NCI-H1930 (cell line): Measurements from ENCODE around the gene INPPL1.
"Not testable (repeated sequence)": the region's sequence is repeated elsewhere in the genome, so short reads cannot be mapped to it uniquely, and the experiment has no call there.

Source experiments
- DNase-seq, 2 experiments: peaks; one replicate each; lab custom pipeline; 2025; lab: John Stamatoyannopoulos, UW

Gene INPPL1

DNA sequence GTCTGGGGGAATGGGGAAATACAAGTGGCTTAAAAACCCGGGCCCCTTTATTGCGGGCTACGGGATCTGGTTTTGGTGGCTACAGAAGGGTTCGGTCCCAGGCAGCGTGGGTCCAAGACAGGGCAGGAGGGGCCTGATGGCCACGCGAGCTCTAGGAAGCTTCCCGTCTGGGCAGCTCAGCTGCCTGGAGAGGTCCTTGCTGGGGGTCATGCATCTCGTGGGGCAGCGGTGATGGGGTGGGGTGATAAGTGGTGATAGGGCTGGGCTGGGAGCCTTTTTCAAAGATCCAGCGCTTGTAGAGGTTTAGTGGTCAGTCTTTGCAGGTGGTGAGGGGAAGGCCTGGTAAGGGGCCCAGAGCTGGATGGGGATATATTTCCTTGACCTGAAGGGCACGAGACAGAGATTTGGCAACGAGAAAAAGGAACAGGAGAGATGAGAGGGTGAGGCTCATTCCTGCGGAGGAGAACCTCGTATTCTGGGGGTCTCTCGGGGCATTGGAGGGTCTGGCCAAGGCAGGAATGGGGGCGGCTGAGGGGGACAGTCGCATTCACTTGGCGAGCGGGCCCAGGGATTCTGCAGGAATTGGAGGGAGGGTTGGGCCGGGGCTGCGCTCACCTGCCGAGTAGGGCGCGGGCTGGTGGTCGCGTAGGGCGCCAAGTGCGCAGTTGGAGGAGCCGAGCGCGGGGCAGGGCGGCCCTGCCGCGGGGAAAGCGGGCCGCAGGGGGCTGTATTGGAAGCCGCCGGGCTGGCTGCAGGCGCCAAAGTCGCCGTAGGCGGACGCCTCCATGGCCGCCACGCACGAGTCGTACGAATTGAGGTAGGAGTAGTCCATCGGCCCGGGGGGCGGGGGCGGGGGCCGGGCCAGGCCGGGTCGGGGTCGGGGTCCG lies 18.8 kb downstream of the INPPL1 start:
- DNase-seq = no peak

DNA sequence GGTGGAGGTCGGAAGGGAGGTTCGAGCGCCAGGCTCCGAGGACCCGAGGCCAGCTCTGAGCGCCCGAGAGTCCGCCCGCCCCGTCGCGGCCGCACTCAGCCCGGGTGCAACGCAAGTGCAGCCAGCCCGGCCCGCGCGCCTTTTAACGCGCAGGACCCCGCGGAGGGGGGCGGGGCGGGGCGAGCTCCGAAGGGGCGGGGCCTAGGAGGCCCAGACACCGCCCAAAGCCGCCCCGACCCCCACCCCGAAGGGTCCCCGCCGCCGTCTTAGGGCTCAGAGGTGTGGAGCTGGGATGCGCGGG lies 19.4 kb downstream of the INPPL1 start, which contains the start of gene PHOX2A:
TSS of gene PHOX2A (minus strand) at position 117 of the 301 bp plus-strand sequence. CDS start 172 bp downstream, outside the sequence.
- DNase-seq = no peak

DNA sequence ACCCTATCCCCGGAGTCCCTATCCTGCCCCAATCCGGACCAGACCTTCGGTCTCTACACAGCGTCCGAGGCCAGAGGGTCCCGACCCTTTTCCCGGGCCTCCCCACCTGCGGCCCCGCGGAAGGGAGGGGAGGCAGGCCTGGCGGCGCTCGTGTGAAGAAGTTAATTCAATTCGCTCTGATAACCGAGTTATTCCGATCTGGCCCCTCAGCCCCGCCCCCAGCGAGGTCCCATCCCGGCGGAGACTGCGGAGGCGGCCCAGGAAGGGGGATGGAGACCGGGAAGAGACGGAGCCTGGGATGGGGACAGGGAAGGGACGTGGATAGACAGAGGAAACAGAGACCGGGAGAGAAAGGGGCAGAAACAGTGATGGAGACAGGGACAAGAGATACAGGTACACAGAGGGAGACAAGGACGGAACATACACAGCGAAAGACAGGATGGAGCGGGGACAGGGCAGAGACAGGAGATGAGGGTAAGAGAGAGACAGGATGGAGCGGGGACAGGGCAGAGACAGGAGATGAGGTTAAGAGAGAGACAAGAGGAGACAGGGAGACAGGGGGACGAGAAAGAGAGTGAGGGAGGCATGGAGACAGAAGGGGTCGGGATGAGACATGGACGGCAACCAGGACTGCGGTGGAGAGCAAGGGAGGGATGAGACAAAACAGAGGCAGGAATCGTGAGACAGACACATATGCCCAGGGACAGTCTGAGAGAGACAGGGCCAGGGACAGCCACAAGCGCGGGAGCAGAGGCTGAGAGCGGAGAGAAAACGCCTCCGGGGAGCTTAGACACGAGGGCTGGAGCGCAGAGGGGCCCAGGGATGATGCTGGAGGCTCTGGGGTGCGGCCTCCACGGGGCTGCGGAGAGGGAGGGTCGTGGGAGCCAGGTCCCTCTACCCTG lies 20.0 kb downstream of the INPPL1 start:
- no peak for DNase-seq

DNA sequence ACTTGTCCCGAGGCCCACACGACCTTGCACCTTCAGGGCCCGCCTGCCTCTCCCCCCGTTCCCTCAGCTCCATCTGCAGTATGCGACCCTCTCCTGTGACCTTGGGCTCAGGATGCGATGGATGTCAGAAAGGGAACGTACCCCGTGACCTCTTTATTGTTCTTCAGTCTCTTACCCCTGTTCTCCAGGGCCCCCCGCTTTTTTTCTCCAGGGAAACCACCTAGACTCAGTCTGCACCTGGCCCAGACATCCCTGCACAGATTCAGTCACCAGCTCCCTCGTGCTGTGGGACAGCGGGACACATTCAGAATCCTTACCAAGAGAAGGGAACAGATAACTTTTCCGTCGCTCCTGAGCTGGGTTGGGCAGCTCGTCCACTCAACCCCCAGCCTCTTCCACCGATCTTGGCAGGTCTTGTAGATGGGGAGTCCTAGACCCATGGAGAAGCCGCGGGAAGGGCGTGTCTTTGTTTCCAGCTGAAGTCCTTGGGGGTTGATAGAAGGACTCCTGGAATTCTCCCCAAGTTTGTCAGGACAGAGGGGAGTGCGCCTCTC lies 20.8 kb downstream of the INPPL1 start:
- DNase-seq = no peak

DNA sequence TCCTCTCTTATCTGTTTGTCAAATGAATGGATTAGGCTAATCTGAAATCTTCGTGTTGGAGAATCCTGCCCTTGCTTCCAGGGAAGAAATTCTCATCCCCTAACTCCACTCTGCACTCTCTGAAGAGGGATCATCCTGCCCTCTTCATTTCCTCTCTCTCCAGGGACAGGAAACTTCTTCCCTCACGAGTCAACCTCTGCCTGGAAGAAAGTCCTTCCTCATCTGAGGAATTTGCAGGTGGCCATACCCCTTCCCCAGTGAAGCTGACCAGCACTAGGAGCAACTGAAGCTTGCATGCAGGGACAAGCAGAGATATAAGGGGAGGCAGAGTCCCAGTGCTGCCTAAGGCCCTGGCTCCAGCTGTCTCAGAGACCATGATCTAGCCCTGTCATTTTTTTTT lies 23.0 kb downstream of the INPPL1 start:
- no peak for DNase-seq

DNA sequence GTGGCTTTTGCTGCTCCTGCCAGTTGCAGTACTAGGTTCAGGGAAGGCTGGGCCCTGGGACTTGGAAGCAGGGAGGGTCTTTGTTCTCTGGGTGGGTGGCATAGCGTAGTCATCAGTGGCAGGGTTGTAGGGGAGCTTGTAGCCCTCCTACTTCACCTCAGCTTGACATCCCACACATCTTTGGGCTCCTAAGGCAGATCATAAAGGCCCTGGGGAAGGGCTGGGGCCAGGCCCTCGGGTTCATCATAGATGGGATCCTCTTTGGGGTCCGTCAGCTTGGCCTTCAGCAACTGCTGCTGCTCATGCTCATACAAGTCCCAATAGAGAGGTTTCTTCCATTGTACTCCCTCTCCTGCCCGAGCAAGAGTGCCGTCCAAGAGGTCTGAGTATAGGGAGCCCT lies 25.4 kb downstream of the INPPL1 start:
- no peak for DNase-seq

DNA sequence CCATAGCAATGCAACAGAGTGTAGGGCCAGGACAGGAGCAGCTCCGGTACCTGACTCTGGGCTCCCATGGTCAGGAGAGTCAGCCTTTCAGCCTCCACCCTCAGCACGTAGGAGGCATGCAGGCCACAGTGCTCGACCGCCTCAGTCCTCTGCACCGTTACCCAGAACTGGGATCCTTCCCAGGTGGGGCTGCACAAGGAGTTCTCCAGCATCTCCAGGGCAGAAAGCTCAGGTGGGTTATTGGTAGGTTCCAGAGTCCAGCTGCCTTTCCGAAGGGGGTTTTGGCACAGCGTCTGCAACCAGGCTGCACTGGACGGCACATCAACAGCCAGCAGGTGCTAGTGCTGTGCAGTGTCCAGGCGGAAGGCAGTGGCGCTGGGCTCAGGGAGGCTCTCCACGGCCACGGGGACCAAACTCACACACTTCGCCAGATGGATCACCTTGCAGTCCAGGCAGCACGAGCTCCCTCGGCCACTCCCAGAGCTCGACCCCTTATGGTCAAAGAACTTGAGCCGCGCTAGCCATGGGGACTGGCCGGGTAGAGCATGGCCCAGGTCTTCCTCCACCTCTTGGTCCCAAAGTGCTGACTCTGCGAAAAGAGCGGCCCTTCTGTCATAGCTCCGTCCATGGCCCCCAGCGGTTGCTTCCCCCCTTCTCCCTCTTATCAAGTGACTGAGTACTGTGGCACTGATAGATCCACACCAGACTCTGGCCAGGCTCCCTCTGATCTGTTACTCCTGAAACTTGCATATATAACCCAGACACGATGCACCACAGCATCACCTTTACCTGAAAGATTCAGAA lies 26.3 kb downstream of the INPPL1 start:
- no peak for DNase-seq

DNA sequence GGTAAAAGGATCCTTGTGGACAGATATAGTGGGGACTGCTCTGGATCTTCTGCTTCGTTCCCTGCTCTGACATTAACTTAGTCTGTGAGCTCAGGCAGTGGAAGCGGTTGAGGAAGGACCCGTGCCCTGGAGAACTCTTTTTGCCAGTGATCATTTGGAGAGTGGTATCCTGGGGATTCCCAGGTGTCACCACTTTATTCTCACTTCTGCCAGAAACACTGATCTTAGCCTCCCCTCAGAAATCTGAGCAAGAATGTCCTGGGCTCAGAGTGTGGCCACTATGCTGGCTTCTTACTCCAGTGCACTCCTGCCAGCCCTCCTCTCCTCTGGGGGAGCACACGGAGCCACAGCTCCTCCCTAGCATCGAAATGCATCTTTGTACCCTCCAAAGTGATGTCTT lies 27.0 kb downstream of the INPPL1 start:
- DNase-seq = no peak

DNA sequence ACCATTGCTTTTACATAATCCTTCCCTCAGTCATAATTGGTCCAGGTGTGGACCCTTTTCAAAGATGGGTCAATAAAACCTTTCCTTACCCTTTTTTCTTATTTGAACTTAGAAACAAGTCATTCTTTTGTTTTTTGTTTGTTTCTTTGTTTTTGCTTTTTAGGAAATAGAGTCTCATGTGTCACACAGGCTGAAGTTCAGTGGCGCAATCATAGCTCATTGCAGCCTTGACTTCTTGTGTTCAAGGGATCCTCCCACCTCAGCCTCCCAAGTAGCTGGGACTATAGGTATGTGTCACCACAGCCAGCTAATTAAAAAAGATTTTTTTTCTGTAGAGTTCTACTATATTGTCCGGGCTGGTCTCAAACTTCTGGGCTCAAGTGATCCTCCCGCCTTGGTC lies 28.8 kb downstream of the INPPL1 start:
- no peak for DNase-seq

DNA sequence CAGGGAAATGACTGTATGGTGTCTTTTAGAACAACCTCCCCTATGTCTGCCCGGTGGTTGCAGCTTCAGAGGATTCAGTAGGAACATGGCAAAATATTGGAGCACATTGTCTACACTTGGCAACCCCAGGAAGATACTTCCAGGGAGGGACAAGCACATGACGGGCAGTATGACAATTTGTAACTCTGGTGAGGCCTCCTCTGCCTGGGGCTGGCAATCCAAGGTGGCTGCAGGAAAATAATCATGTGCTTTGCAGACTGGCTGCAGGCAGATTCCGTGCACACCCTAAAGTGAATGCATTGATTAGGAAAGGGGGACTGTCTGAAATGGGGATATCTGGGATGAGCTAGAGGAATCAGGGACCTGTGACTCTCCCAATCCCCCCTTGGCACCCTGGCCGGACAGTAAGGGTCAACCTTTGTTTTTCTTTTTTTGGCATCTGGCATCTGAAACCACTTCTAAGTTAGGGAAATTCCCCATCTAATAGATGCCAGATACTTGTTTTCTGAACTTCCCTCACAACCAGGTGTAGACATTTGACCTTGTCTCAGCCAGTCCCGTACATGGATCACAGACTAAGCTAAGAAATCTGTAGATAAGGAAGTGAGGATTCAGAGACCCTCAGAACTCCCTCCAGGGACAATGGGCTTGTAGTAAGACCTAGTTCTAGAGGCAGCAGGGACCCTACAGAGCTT lies 29.9 kb downstream of the INPPL1 start:
- no peak for DNase-seq

DNA sequence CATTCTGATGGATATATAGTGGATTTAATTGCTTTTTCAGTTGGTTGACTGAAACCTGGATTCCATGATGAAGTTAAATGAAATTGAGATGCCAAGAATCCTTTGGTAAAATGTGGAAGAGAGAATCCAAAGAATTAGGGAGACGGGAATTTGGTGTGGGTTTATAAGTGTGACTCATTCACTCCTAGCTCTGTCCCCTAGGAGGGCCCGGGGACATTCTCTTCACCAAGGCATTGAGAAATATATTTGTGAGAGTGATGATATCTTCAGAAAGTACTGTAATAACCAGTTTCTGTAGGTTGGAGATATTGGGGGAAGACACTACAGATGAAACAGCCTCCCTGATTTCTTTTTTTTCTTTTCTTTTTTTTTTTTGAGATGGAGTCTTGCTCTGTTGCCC lies 33.0 kb downstream of the INPPL1 start:
- no peak for DNase-seq

DNA sequence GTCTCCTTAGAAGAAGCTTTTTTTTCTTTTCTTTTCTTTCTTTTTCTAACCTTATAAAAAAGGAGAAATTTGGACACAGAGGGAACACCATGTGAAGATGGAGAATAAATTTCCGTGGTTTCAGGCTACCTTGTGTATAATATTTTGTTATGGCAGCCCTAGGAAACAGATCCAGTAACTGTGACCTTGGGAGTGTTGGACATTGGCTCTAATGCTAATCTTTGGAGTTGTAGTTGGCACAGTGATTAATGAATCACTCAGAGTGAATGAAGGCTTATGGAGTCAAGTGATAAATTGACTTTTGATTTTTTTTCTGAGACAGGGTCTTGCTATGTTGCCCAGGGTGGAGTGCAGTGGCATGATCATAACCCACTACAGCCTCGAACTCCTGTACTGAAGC lies 34.9 kb downstream of the INPPL1 start:
- no peak for DNase-seq

DNA sequence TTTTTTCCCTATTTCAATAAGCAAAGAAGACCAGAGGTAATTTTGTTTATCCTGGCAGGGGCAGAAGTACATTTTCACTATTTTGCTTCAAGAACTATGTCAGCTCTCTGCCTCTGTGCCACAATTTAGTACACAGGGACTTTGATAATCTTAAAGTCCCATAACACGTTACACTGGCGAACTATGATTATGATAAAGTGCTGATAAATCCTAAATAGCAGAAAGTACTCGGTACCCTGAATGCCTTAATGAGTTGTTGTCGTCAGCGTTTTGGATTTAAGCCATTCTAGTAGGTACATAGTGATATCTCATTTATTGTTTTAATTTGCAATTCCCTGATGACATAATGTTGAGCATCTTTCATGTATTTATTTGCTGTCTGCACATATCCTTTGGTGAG lies 36.0 kb downstream of the INPPL1 start:
- DNase-seq = no peak

DNA sequence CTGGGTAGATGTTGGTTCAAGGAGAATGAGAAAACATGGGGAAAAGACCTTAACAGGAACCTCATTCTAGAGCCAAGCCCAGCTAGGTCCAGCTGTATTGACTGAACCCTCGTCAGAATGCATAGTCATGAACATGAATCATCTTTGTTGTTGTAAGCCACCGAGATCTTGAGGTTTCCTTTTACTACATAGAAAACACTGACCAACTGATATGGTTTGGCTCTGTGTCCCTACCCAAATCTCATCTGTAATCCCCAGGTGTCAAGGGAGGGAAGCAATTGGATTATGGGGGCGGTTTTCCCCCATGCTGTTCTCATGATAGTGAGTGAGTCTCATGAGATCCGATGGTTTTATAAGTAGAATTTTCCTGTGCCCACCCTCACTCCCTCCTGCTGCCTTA lies 38.8 kb downstream of the INPPL1 start:
- no peak for DNase-seq

DNA sequence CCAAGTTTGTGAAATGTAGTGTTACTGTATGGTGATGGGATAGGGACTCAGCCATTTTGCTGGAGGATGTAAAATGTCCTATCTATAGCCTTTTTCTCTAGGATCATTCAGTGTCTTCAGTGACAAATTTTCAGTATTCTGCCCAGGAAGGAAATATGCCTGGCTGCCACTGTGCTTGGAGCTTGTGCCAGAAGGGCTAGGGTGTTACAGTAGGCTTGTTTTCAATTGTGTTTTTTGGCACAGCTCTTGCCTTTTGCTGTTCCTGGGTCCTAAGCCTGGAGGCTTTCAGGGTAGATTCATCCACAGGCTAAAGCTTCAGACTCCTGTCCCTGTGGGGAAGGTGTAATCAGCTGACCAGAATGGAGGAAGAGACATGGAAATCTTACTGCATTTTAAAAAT lies 41.4 kb downstream of the INPPL1 start:
- no peak for DNase-seq

DNA sequence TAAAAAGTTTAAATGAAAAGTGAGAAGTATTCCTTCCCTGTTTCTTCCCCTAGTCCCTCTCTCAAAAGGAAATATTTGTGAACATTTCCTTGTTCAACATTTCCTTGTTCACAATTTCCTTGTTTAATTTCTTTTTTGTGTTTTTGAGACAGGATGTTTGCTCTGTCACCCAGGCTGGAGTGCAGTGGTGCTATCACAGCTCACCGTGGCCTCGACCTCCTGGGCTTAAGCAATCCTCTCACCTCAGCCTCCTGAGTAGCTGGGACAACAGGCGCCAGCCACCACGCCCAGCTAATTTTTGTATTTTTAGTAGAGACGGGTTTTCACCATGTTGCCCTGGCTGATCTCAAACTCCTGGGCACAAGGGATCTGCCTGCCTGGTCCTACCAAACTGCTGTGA lies 42.4 kb downstream of the INPPL1 start:
- not testable (repeated sequence) for DNase-seq

DNA sequence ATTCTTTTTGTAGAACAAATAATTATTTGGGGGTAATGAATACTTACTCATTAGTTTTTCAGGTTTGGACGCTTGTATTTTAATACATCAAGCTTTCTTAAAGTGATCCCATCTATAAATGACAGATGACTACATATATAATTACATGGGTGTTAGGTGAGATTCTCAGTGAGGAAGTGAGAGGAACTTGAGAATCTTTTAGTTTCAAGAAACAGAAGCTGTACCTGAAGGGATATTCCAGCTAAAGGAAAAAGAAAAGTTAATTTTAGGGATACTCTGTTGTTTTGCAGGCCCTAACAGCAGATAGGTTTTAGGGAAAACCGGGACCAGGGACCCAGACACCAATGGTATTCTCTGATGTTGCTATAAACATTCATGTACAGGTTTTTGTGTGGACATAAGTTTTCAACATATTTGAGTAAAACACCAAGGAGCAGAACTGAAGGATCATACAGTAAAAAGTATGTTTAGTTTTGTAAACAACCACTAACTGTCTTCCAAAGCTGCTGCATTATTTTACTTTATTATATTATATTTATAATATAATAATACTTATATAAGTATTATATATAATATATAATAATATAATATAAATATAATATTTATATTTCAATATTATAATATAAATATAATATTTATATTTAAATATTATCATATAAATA lies 43.5 kb downstream of the INPPL1 start:
- no peak for DNase-seq

DNA sequence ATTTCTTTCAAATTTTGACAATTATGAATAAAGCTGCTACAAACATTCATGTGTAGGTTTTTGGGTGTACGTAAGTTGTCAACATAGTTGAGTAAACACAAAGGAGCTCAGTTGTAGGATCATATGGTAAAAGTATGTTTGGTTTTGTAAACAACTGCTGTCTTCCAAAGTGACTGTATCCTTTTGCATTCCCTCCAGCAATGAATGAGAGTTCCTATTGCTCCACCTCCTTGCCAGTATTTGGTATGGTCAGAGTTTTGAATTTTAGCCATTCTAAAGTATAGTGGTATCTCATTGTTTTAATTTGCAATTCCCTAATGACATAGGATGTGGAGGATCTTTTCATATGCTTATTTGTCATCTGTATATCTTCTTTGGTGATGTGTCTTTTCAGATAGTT lies 47.4 kb downstream of the INPPL1 start:
- DNase-seq = no peak

DNA sequence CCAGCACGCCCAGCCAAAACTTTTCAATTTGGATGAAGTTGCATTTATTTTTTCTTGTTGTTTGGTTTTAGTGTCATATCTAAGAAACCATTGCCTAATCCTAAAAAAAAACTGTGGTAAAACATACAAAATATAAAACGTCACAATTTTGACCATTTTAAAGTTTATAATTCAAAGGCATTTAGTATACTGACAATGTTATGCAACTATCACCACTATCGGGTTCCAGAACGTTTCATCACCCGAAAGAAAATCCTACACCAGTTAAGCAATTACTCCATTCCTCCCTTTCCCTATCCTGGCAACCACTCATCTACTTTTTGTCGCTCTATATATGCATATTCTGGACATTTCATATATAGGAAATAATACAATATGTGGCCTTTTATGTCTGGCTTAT lies 49.9 kb downstream of the INPPL1 start:
- DNase-seq = no peak

DNA sequence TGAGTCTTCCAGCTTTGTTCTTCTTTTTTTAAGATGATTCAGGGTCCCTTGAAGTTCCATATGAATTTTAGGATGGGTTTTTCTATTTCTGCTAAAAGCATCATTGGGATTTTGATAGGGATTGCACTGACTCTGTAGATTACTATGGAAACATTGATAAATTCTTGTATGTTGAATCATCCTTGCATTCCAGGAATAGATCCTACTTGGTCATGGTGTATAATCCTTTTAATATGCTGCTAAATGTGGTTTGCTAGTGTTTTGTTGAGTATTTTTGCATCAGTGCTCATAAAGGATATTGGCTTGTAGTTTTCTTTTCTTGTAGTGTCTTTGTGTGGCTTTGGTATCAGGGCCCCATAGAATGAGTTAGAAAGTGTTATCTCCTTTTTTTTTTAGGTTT lies 54.3 kb downstream of the INPPL1 start:
- DNase-seq = no peak

DNA sequence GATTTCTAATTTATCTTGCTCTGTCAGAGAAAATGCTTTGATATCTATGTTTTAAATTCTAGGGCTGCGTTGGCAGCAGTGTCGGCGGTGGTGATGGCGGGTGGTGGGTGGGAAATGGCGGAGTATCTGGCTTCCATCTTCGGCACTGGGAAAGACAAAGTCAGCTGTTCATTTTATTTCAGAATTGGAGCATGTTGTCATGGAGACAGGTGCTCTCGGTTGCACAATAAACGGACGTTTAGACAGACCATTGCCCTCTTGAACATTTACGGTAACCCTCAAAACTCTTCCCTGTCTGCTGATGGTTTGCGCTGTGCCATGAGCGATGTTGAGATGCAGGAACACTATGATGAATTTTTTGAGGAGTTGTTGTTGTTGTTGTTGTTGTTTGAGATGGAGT lies 55.5 kb downstream of the INPPL1 start:
- DNase-seq = no peak
